Gastroesophageal sphincter (tissue), 4 donors: ENCODE results near the gene VPREB1. TPM values are rescaled to one million over a fixed set of nuclear protein-coding genes. Genes with fewer than 3 reads are reported as not detected.

ENCODE experiments used
- ATAC-seq: fragments of 150-250 bp; one replicate; pipeline ENCODE4 v1.9.1; 2016; ENCODE audit warnings: mild to moderate bottlenecking, moderate library complexity
- H3K27ac ChIP-seq, 4 donors: fragments of 200-600 bp; sonication (generic) in 3 of 4; 1 replicate in 3 of 4; 2 replicates in 1 of 4; pipeline ENCODE4 v1.5.1; 2016 to 2019
- H3K27me3 ChIP-seq: fragments of 200-600 bp; sonication (generic); one replicate; pipeline ENCODE4 v1.5.1; 2019
- H3K36me3 ChIP-seq, 2 donors: fragments of 200-600 bp; sonication (generic); one replicate each; pipeline ENCODE4 v1.5.1; 2019; ENCODE audit warnings: control low read depth in 1 of 2
- H3K4me1 ChIP-seq, 3 donors: fragments of 200-600 bp; sonication (generic); 1 replicate in 2 of 3; 2 replicates in 1 of 3; pipeline ENCODE4 v1.5.1; 2016 to 2019; ENCODE audit warnings: control low read depth in 2 of 3
- H3K4me3 ChIP-seq, 2 donors: fragments of 200-600 bp; sonication (generic); one replicate each; pipeline ENCODE4 v1.5.1; 2019; ENCODE audit warnings: mild to moderate bottlenecking in 1 of 2, moderate library complexity in 1 of 2
- H3K9me3 ChIP-seq, 3 donors: fragments of 200-600 bp; sonication (generic); one replicate each; pipeline ENCODE4 v1.5.1; 2017 to 2019; ENCODE audit warnings: control low read depth in 2 of 3
- EP300 ChIP-seq: sonication (generic); formaldehyde crosslinking; IDR thresholded peaks from one replicate; pipeline ENCODE4 v1.6.1; 2017; ENCODE audit warnings: antibody characterized with exemption, mild to moderate bottlenecking
- POLR2A ChIP-seq, 2 donors: fragments of 450-650 bp; IDR thresholded peaks; one replicate each; pipeline ENCODE4 v1.6.1; 2017; ENCODE audit warnings: antibody characterized with exemption in 2 of 2, mild to moderate bottlenecking in 2 of 2, moderate library complexity in 1 of 2
- POLR2AphosphoS5 ChIP-seq: sonication (generic); formaldehyde crosslinking; IDR thresholded peaks from one replicate; pipeline ENCODE4 v1.6.1; 2017; ENCODE audit warnings: antibody characterized with exemption
- WGBS, 2 donors: methylation state at CpG; one replicate each; pipeline ENCODE4 v1.1.5; 2018; ENCODE audit warnings: low coverage in 1 of 2; 5-methylcytosine and 5-hydroxymethylcytosine counted together
- total RNA-seq, 4 donors: library from RNA; depleted of rRNA; stranded (reverse); fragments of >200 nt; gene quantifications; one replicate each; pipeline ENCODE4 v1.1.0, GENCODE V29; 2016
- TF ChIP-seq, protein P1 (sequence below), 4 experiments: fragments of 200-600 bp in 2 of 4; fragments of 450-650 bp in 2 of 4; sonication (generic) in 1 of 4; IDR thresholded peaks; one replicate each; pipeline ENCODE4 v1.5.1; 2017 to 2019; ENCODE audit warnings: antibody characterized with exemption in 4 of 4, mild to moderate bottlenecking in 2 of 4, moderate library complexity in 2 of 4

VPREB1 gene, protein sequence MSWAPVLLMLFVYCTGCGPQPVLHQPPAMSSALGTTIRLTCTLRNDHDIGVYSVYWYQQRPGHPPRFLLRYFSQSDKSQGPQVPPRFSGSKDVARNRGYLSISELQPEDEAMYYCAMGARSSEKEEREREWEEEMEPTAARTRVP
- not detected for total RNA-seq

DNA sequence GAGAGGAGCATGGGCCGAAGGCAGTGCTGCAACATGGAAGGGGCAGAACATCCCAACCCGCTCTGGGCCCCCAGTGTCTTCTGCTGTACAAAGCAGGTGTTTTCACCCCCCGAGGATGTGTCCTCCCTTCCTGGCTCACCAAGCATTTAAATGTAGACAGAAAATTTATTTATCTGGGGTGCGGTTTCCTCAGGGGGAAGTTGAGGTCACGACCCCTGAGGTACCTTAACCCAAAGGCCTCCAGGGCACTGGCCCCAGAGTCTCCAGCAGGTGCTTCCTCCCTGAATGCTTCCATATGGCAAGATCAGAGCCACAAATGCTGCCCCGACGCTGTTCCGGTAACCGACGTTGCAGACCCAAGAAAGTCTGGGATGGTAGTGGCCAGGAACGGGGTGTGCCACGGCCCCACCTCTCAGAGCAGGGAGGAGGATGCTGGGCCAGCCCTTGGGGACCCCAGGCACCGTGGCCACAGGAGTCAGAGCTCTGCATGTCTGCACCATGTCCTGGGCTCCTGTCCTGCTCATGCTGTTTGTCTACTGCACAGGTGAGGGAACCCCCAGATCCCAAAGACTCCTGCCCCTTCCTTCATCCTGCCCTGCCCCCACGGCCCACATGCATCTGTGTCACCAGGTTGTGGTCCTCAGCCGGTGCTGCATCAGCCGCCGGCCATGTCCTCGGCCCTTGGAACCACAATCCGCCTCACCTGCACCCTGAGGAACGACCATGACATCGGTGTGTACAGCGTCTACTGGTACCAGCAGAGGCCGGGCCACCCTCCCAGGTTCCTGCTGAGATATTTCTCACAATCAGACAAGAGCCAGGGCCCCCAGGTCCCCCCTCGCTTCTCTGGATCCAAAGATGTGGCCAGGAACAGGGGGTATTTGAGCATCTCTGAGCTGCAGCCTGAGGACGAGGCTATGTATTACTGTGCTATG lies at the start of gene VPREB1:
Gene VPREB1, plus strand, starts transcription at position 471 of the 935 bp plus-strand sequence. Its CDS starts 28 bp downstream, at position 499.
- WGBS, 2 donors = 40% methylated on average over 1 of the region's 25 CpGs; no CpG with 5 or more reads in 1 of the 2 donors
- peaks cover 70% of the 10 kb centered on the region for H3K27me3 ChIP-seq
- TF ChIP-seq, protein P1, sequence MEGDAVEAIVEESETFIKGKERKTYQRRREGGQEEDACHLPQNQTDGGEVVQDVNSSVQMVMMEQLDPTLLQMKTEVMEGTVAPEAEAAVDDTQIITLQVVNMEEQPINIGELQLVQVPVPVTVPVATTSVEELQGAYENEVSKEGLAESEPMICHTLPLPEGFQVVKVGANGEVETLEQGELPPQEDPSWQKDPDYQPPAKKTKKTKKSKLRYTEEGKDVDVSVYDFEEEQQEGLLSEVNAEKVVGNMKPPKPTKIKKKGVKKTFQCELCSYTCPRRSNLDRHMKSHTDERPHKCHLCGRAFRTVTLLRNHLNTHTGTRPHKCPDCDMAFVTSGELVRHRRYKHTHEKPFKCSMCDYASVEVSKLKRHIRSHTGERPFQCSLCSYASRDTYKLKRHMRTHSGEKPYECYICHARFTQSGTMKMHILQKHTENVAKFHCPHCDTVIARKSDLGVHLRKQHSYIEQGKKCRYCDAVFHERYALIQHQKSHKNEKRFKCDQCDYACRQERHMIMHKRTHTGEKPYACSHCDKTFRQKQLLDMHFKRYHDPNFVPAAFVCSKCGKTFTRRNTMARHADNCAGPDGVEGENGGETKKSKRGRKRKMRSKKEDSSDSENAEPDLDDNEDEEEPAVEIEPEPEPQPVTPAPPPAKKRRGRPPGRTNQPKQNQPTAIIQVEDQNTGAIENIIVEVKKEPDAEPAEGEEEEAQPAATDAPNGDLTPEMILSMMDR (IDR thresholded peaks at IDR 0.05) = no peak
- TF ChIP-seq POLR2AphosphoS5 = no peak
- TF ChIP-seq EP300 = no peak
- TF ChIP-seq POLR2A (IDR thresholded peaks at IDR 0.05) = no peak
- H3K4me1 ChIP-seq = no peaks in the 10 kb centered on the region
- H3K4me3 ChIP-seq = no peak within 1 kb of the TSS
- no peak for ATAC-seq
- no peaks in the 10 kb centered on the region for H3K36me3 ChIP-seq
- no peak within 1 kb of the TSS for H3K27ac ChIP-seq
- H3K9me3 ChIP-seq = no peaks in the 10 kb centered on the region

DNA sequence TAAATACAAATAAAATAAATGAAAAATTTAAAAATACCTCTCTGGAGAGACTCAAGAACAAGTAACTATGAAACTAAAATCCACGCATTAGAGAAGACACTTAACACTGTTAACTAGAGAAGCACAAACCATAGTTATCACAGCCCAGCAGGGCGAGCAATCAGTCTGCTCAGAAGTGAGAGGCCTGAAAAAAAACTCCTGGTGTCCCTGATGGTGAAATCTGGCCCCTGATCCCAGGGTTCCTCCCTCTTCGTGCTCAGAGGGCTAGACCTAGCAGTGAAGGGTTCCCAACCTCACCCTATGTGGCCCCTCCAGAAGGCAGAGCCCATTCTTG lies 49.7 kb upstream of the VPREB1 start:
- H3K4me1 ChIP-seq = no peaks in the 10 kb centered on the region
- H3K4me3 ChIP-seq = no peak overlapping the region
- H3K27me3 ChIP-seq = peaks cover 49% of the 10 kb centered on the region
- no peak overlapping the region for H3K27ac ChIP-seq
- ATAC-seq = no peak
- TF ChIP-seq, protein P1 (IDR thresholded peaks at IDR 0.05) = no peak
- TF ChIP-seq POLR2A (IDR thresholded peaks at IDR 0.05) (no peak), POLR2AphosphoS5 (no peak), EP300 (no peak)
- no peaks in the 10 kb centered on the region for H3K36me3 ChIP-seq
- 20 to 42% methylated on average over 2 to 3 of the region's 3 CpGs for WGBS, 2 donors
- peaks cover 0 to 3% (median 0%) of the 10 kb centered on the region in 3 donors for H3K9me3 ChIP-seq

DNA sequence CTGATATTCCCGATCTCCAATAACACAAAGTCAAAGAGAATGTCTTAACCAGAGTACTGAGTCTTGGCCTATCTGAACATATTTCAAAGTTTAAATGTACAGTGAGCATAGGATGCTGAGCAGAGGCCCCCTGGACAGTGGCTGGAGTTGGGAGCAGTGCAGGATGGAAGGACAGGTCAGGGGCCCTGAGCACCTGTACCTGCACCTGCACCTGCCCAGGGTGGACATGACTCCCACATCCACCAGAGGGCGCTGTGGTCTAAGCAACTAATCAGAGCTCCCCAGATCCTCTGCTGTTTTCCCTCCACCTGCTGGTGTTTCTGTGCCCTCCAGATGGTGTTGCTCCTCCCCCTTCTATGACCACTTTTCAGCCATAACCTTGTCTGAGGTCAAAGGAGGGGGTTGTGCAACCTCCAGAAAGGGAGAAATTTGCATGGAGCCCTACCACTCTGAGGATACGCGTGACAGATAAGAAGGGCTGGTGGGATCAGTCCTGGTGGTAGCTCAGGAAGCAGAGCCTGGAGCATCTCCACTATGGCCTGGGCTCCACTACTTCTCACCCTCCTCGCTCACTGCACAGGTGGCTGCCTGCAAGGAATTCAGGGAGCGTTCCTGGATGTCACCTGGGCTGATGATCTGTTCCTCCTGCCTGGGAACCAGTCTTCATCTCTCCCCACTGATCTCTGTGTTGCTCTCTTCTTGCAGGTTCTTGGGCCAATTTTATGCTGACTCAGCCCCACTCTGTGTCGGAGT lies 49.1 kb upstream of the VPREB1 start:
- no peak for ATAC-seq

DNA sequence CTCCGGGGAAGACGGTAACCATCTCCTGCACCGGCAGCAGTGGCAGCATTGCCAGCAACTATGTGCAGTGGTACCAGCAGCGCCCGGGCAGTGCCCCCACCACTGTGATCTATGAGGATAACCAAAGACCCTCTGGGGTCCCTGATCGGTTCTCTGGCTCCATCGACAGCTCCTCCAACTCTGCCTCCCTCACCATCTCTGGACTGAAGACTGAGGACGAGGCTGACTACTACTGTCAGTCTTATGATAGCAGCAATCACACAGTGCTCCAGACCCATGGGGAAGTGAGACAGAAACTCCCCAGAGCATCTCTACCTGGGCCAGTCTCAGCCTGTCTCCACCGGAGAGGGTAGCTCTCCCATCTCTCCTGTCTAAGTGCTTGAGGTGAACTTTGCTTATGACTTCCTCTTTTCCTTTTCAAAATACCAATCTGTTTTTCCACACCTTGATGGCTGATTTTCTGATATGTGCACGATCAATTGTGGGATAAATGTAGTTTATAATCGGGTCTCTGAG lies 48.5 kb upstream of the VPREB1 start:
- no peaks in the 10 kb centered on the region for H3K9me3 ChIP-seq
- ATAC-seq = no peak
- peaks cover 58% of the 10 kb centered on the region for H3K27me3 ChIP-seq
- no peaks in the 10 kb centered on the region for H3K36me3 ChIP-seq
- TF ChIP-seq, protein P1 (IDR thresholded peaks at IDR 0.05) = no peak
- no peak for TF ChIP-seq POLR2AphosphoS5
- TF ChIP-seq EP300 = no peak
- TF ChIP-seq POLR2A (IDR thresholded peaks at IDR 0.05) = no peak
- H3K27ac ChIP-seq = no peak overlapping the region
- H3K4me1 ChIP-seq = no peaks in the 10 kb centered on the region
- H3K4me3 ChIP-seq = no peak overlapping the region
- WGBS, 2 donors = 67 to 80% methylated on average over 3 of the region's 11 CpGs

More for the DNA sequence above, 49.1 kb upstream of the VPREB1 start:
- Histone ChIP-seq H3K9me3 (no peaks in the 10 kb centered on the region), H3K4me1 (no peaks in the 10 kb centered on the region), H3K27me3 (peaks cover 51% of the 10 kb centered on the region), H3K36me3 (no peaks in the 10 kb centered on the region), H3K27ac (no peak overlapping the region), H3K4me3 (no peak overlapping the region)
- WGBS, 2 donors = 39 to 44% methylated on average over 2 to 3 of the region's 7 CpGs
- TF ChIP-seq POLR2AphosphoS5 (no peak), POLR2A (IDR thresholded peaks at IDR 0.05) (no peak), EP300 (no peak)
- TF ChIP-seq, protein P1 (IDR thresholded peaks at IDR 0.05) = peak in 3 of 4 experiments; percentile 34 to 68 (median 36)
